ENCODE measurements around the gene CPB2. TPM values are rescaled to one million over a fixed set of nuclear protein-coding genes. Genes with fewer than 3 reads are reported as not detected.

Gene CPB2
- total and polyA plus RNA-seq, 4 donors: 0.11 to 0.30 (median 0.16) TPM; not detected in 1

DNA sequence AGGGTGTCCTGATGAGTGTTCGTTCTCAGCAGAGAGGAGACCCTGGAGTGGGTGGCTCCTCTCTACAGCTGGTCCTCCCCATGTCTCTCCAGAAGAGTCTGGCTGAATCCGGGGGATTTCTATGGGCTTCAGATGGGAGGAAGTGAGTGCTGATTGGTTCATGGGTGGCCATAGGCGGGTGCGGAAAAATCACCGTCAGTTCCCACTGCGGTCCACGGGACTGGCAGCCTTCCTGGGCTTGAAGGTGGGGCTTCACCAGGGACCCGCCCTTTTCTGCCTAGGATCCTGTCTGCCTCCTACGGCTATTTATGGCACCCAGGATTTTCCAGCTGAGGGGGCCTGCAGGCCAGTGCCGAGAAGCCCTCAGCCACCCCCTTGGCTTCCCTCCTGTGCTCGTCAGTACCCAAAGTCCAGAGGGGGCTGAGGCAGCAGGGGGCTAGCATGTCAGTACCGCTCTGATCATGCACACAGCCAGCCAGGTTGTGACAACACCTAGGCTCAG is 18.4 kb downstream of the CPB2 start:
- no peaks in the 10 kb centered on the region for H3K4me1 ChIP-seq (ENCODE audit: control insufficient read depth, insufficient read depth, low read length)
- no peak for DNase-seq (ENCODE audit: low read depth in 4 of 6, low spot score in 6 of 6)
- H3K27ac ChIP-seq (ENCODE audit: low read depth, low read length): no peak overlapping the region
- WGBS (ENCODE audit: insufficient coverage): 96% methylated on average over 10 of the region's 12 CpGs
- H3K36me3 ChIP-seq (ENCODE audit: control insufficient read depth, insufficient read depth, low read length): no peaks in the 10 kb centered on the region
- H3K4me3 ChIP-seq (ENCODE audit: low read depth, low read length): no peak overlapping the region
- H3K9me3 ChIP-seq (ENCODE audit: control insufficient read depth, insufficient read depth, low read length): no peaks in the 10 kb centered on the region
- no peaks in the 10 kb centered on the region for H3K27me3 ChIP-seq (ENCODE audit: control insufficient read depth, insufficient read depth, low read length)

- Histone ChIP-seq H3K4me3 (ENCODE audit: low read depth, low read length) (no peak overlapping the region), H3K9me3 (ENCODE audit: control insufficient read depth, insufficient read depth, low read length) (no peaks in the 10 kb centered on the region), H3K4me1 (ENCODE audit: control insufficient read depth, insufficient read depth, low read length) (no peaks in the 10 kb centered on the region), H3K27me3 (ENCODE audit: control insufficient read depth, insufficient read depth, low read length) (no peaks in the 10 kb centered on the region), H3K27ac (ENCODE audit: low read depth, low read length) (no peak overlapping the region), H3K36me3 (ENCODE audit: control insufficient read depth, insufficient read depth, low read length) (no peaks in the 10 kb centered on the region)
- WGBS (ENCODE audit: insufficient coverage): 95% methylated on average over 13 of the region's 13 CpGs
- no peak for DNase-seq (ENCODE audit: low read depth in 4 of 6, low spot score in 6 of 6)
Observed at GRCh38 chr13:46085737-46086136, 19.1 kb downstream of the CPB2 start.

GRCh38 chr13:46082324-46082723 is 22.5 kb downstream of the CPB2 start:
- no peaks in the 10 kb centered on the region for H3K9me3 ChIP-seq (ENCODE audit: control insufficient read depth, insufficient read depth, low read length)
- WGBS (ENCODE audit: insufficient coverage): 92% methylated on average over 4 of the region's 5 CpGs
- DNase-seq (ENCODE audit: low read depth in 4 of 6, low spot score in 6 of 6): no peak
- H3K27me3 ChIP-seq (ENCODE audit: control insufficient read depth, insufficient read depth, low read length): no peaks in the 10 kb centered on the region
- H3K4me1 ChIP-seq (ENCODE audit: control insufficient read depth, insufficient read depth, low read length): no peaks in the 10 kb centered on the region
- H3K4me3 ChIP-seq (ENCODE audit: low read depth, low read length): no peak overlapping the region
- no peak overlapping the region for H3K27ac ChIP-seq (ENCODE audit: low read depth, low read length)
- no peaks in the 10 kb centered on the region for H3K36me3 ChIP-seq (ENCODE audit: control insufficient read depth, insufficient read depth, low read length)

GRCh38 chr13:46079770-46080169 is 25.1 kb downstream of the CPB2 start:
- Histone ChIP-seq H3K9me3 (ENCODE audit: control insufficient read depth, insufficient read depth, low read length) (no peaks in the 10 kb centered on the region), H3K4me3 (ENCODE audit: low read depth, low read length) (no peak overlapping the region), H3K27ac (ENCODE audit: low read depth, low read length) (no peak overlapping the region), H3K4me1 (ENCODE audit: control insufficient read depth, insufficient read depth, low read length) (no peaks in the 10 kb centered on the region), H3K27me3 (ENCODE audit: control insufficient read depth, insufficient read depth, low read length) (no peaks in the 10 kb centered on the region), H3K36me3 (ENCODE audit: control insufficient read depth, insufficient read depth, low read length) (no peaks in the 10 kb centered on the region)
- no CpG with 5 or more reads among the region's 2 CpGs for WGBS (ENCODE audit: insufficient coverage)
- no peak for DNase-seq (ENCODE audit: low read depth in 4 of 6, low spot score in 6 of 6)

GRCh38 chr13:46077265-46077664 is 27.6 kb downstream of the CPB2 start:
- no peaks in the 10 kb centered on the region for H3K36me3 ChIP-seq (ENCODE audit: control insufficient read depth, insufficient read depth, low read length)
- H3K9me3 ChIP-seq (ENCODE audit: control insufficient read depth, insufficient read depth, low read length): no peaks in the 10 kb centered on the region
- no peaks in the 10 kb centered on the region for H3K27me3 ChIP-seq (ENCODE audit: control insufficient read depth, insufficient read depth, low read length)
- WGBS (ENCODE audit: insufficient coverage): no CpG with 5 or more reads among the region's 1 CpG
- H3K27ac ChIP-seq (ENCODE audit: low read depth, low read length): no peak overlapping the region
- DNase-seq (ENCODE audit: low read depth in 4 of 6, low spot score in 6 of 6): no peak
- no peak overlapping the region for H3K4me3 ChIP-seq (ENCODE audit: low read depth, low read length)
- no peaks in the 10 kb centered on the region for H3K4me1 ChIP-seq (ENCODE audit: control insufficient read depth, insufficient read depth, low read length)

- Histone ChIP-seq H3K27ac (ENCODE audit: low read depth, low read length) (no peak overlapping the region), H3K36me3 (ENCODE audit: control insufficient read depth, insufficient read depth, low read length) (no peaks in the 10 kb centered on the region), H3K27me3 (ENCODE audit: control insufficient read depth, insufficient read depth, low read length) (no peaks in the 10 kb centered on the region), H3K9me3 (ENCODE audit: control insufficient read depth, insufficient read depth, low read length) (no peaks in the 10 kb centered on the region), H3K4me1 (ENCODE audit: control insufficient read depth, insufficient read depth, low read length) (no peaks in the 10 kb centered on the region), H3K4me3 (ENCODE audit: low read depth, low read length) (no peak overlapping the region)
- DNase-seq (ENCODE audit: low read depth in 4 of 6, low spot score in 6 of 6): no peak
- WGBS (ENCODE audit: insufficient coverage): no CpG with 5 or more reads among the region's 3 CpGs
Observed at GRCh38 chr13:46076827-46077226, 28.0 kb downstream of the CPB2 start.

- no peaks in the 10 kb centered on the region for H3K4me1 ChIP-seq (ENCODE audit: control insufficient read depth, insufficient read depth, low read length)
- WGBS (ENCODE audit: insufficient coverage): no CpG with 5 or more reads among the region's 1 CpG
- H3K9me3 ChIP-seq (ENCODE audit: control insufficient read depth, insufficient read depth, low read length): no peaks in the 10 kb centered on the region
- no peak overlapping the region for H3K4me3 ChIP-seq (ENCODE audit: low read depth, low read length)
- H3K36me3 ChIP-seq (ENCODE audit: control insufficient read depth, insufficient read depth, low read length): no peaks in the 10 kb centered on the region
- no peaks in the 10 kb centered on the region for H3K27me3 ChIP-seq (ENCODE audit: control insufficient read depth, insufficient read depth, low read length)
- no peak for DNase-seq (ENCODE audit: low read depth in 4 of 6, low spot score in 6 of 6)
- H3K27ac ChIP-seq (ENCODE audit: low read depth, low read length): no peak overlapping the region
Observed at GRCh38 chr13:46075811-46076210, 29.0 kb downstream of the CPB2 start.

- no peak overlapping the region for H3K27ac ChIP-seq (ENCODE audit: low read depth, low read length)
- WGBS (ENCODE audit: insufficient coverage): 72% methylated on average over 5 of the region's 5 CpGs
- DNase-seq (ENCODE audit: low read depth in 4 of 6, low spot score in 6 of 6): peak in 2 of 6 donors; percentile 17 to 43
Observed at GRCh38 chr13:46071590-46072249, 33.1 kb downstream of the CPB2 start.

GRCh38 chr13:46063292-46063691 is 41.5 kb downstream of the CPB2 start:
- no peaks in the 10 kb centered on the region for H3K36me3 ChIP-seq (ENCODE audit: control insufficient read depth, insufficient read depth, low read length)
- DNase-seq (ENCODE audit: low read depth in 4 of 6, low spot score in 6 of 6): no peak
- H3K9me3 ChIP-seq (ENCODE audit: control insufficient read depth, insufficient read depth, low read length): no peaks in the 10 kb centered on the region
- H3K27me3 ChIP-seq (ENCODE audit: control insufficient read depth, insufficient read depth, low read length): no peaks in the 10 kb centered on the region
- H3K4me3 ChIP-seq (ENCODE audit: low read depth, low read length): no peak overlapping the region
- no CpG with 5 or more reads among the region's 2 CpGs for WGBS (ENCODE audit: insufficient coverage)
- no peaks in the 10 kb centered on the region for H3K4me1 ChIP-seq (ENCODE audit: control insufficient read depth, insufficient read depth, low read length)
- no peak overlapping the region for H3K27ac ChIP-seq (ENCODE audit: low read depth, low read length)

More at GRCh38 chr13:46071590-46072249, 33.1 kb downstream of the CPB2 start:
- no peaks in the 10 kb centered on the region for H3K9me3 ChIP-seq (ENCODE audit: control insufficient read depth, insufficient read depth, low read length)
- no peaks in the 10 kb centered on the region for H3K36me3 ChIP-seq (ENCODE audit: control insufficient read depth, insufficient read depth, low read length)
- H3K4me1 ChIP-seq (ENCODE audit: control insufficient read depth, insufficient read depth, low read length): no peaks in the 10 kb centered on the region
- H3K4me3 ChIP-seq (ENCODE audit: low read depth, low read length): no peak overlapping the region
- H3K27me3 ChIP-seq (ENCODE audit: control insufficient read depth, insufficient read depth, low read length): no peaks in the 10 kb centered on the region

- Histone ChIP-seq H3K27ac (ENCODE audit: low read depth, low read length) (no peak overlapping the region), H3K4me3 (ENCODE audit: low read depth, low read length) (no peak overlapping the region), H3K4me1 (ENCODE audit: control insufficient read depth, insufficient read depth, low read length) (no peaks in the 10 kb centered on the region), H3K9me3 (ENCODE audit: control insufficient read depth, insufficient read depth, low read length) (no peaks in the 10 kb centered on the region), H3K27me3 (ENCODE audit: control insufficient read depth, insufficient read depth, low read length) (no peaks in the 10 kb centered on the region), H3K36me3 (ENCODE audit: control insufficient read depth, insufficient read depth, low read length) (no peaks in the 10 kb centered on the region)
- WGBS (ENCODE audit: insufficient coverage): 92% methylated on average over 2 of the region's 5 CpGs
- DNase-seq (ENCODE audit: low read depth in 4 of 6, low spot score in 6 of 6): no peak
Observed at GRCh38 chr13:46062185-46062584, 42.6 kb downstream of the CPB2 start.
